Endodermal cell (in vitro differentiated cells): ENCODE results near the gene TEDDM1. TPM values are rescaled to one million over a fixed set of nuclear protein-coding genes. Genes with fewer than 3 reads are reported as not detected.

Source experiments
- DNase-seq: peaks from one replicate; pipeline ENCODE4 v3.0.0-alpha.2; 2017
- H3K27ac ChIP-seq: 2 replicates; pipeline ENCODE4 v1.5.1; 2013; ENCODE audit warnings: mild to moderate bottlenecking, low read depth, low read length, moderate library complexity
- H3K27me3 ChIP-seq: 2 replicates; pipeline ENCODE4 v1.6.1; 2013; ENCODE audit warnings: mild to moderate bottlenecking, low read length, moderate library complexity; ENCODE audit not compliant: insufficient read depth, control insufficient read depth, poor library complexity, severe bottlenecking
- H3K36me3 ChIP-seq: 2 replicates; pipeline ENCODE4 v1.7.0; 2013; ENCODE audit warnings: mild to moderate bottlenecking, low read length, moderate library complexity; ENCODE audit not compliant: control insufficient read depth, insufficient read depth
- H3K4me1 ChIP-seq: one replicate; pipeline ENCODE4 v1.7.0; 2013; ENCODE audit warnings: low read length; ENCODE audit not compliant: control insufficient read depth, insufficient read depth
- H3K4me3 ChIP-seq: 2 replicates; pipeline ENCODE4 v1.5.1; 2013; ENCODE audit warnings: mild to moderate bottlenecking, low read length, moderate library complexity
- H3K9ac ChIP-seq: 2 replicates; pipeline ENCODE4 v1.6.1; 2013; ENCODE audit warnings: mild to moderate bottlenecking, low read length, moderate library complexity; ENCODE audit not compliant: poor library complexity, severe bottlenecking; ENCODE audit errors: extremely low read depth
- H3K9me3 ChIP-seq: 2 replicates; pipeline ENCODE4 v1.6.1; 2013; ENCODE audit warnings: mild to moderate bottlenecking, low read length, moderate library complexity; ENCODE audit not compliant: control insufficient read depth
- H3K27ac Mint-ChIP-seq: 2 replicates; pipeline ENCODE4 v1.8.0; 2020; ENCODE audit warnings: mixed read lengths
- H3K27me3 Mint-ChIP-seq: 2 replicates; pipeline ENCODE4 v1.8.0; 2021; ENCODE audit warnings: mild to moderate bottlenecking, mixed read lengths; ENCODE audit not compliant: insufficient read depth
- H3K36me3 Mint-ChIP-seq: 2 replicates; pipeline ENCODE4 v1.8.0; 2020; ENCODE audit warnings: low read depth, mixed read lengths
- H3K4me1 Mint-ChIP-seq: 2 replicates; pipeline ENCODE4 v1.8.0; 2020; ENCODE audit warnings: mixed read lengths
- H3K4me3 Mint-ChIP-seq: 2 replicates; pipeline ENCODE4 v1.8.0; 2020; ENCODE audit warnings: mild to moderate bottlenecking, moderate library complexity, mixed read lengths
- H3K9me3 Mint-ChIP-seq: 2 replicates; pipeline ENCODE4 v1.8.0; 2020; ENCODE audit warnings: mild to moderate bottlenecking, mixed read lengths
- WGBS, 2 experiments: methylation state at CpG; one replicate each; pipeline versions ENCODE4 v1.1.5 to v1.1.7; 2013; ENCODE audit warnings: missing lambda C conversion rate in 2 of 2, mixed read lengths in 1 of 2; ENCODE audit not compliant: insufficient coverage in 1 of 2, insufficient read length in 1 of 2; 5-methylcytosine and 5-hydroxymethylcytosine counted together
- total RNA-seq, 2 donors: library from RNA; stranded (reverse); fragmentation: NEBNext Ultra II Directional in 1 of 2; extraction: Animal tissue kit (Norgen Biotek cat#: 25700) in 1 of 2; gene quantifications; 2 replicates in 1 of 2; 3 replicates in 1 of 2; pipeline ENCODE4 v1.2.1, GENCODE V29; 2021
- TF ChIP-seq, protein P1 (sequence below): fragments of 200-600 bp; sonication (generic); conservative IDR thresholded peaks from 2 replicates; pipeline ENCODE4 v1.5.0; 2021; ENCODE audit warnings: antibody characterized with exemption, mild to moderate bottlenecking

TEDDM1 gene
- total RNA-seq, 2 donors from 2014 or later: not detected

DNA sequence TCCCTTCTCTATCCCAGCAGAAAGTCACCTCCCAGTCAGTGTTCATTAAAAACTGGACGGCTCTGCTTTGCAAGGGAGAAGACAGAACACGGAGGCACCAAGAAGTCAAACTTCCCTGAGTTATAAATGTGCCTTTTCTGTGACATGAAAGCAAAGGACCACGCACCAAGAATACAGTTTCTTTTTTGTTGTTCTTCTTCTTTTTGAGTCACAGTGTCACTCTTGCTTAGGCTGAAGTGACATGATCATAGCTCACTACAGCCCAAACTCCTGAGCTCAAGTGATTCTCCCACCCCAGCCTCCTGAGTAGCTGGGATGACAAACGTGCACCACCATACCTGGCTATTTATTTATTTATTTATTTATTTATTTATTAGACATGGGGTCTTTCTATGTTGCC lies 31.6 kb downstream of the TEDDM1 start:
- Mint-ChIP-seq H3K4me3 (no peak overlapping the region), H3K4me1 (no peaks in the 10 kb centered on the region)
- WGBS, 2 experiments: 86 to 90% methylated on average over 3 of the region's 4 CpGs

DNA sequence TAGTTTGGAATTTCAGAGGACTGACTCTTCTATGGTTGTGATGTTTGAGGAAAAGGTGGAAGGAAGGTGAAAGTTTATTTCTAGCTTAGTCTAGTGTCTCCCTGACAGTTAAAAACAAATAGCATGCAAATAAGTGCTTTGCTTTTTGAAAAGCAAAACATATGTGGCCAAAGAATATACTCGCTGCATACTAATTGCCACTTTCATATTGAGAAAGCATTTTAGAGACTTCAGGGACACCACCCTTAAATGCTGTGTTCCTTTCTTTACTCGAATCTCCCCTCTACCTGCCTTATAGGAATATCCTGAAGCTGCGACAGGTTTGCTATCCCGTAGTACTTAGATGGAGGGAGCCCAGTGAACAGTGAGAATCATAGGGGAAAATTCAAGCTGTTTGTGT lies 32.1 kb downstream of the TEDDM1 start:
- no peaks in the 10 kb centered on the region for H3K36me3 Mint-ChIP-seq
- Histone ChIP-seq H3K9ac (no peak overlapping the region), H3K27ac (no peak overlapping the region), H3K9me3 (no peaks in the 10 kb centered on the region), H3K4me3 (no peak overlapping the region), H3K36me3 (no peaks in the 10 kb centered on the region), H3K4me1 (no peaks in the 10 kb centered on the region), H3K27me3 (no peaks in the 10 kb centered on the region)
- H3K4me1 Mint-ChIP-seq: no peaks in the 10 kb centered on the region
- TF ChIP-seq, protein P1, sequence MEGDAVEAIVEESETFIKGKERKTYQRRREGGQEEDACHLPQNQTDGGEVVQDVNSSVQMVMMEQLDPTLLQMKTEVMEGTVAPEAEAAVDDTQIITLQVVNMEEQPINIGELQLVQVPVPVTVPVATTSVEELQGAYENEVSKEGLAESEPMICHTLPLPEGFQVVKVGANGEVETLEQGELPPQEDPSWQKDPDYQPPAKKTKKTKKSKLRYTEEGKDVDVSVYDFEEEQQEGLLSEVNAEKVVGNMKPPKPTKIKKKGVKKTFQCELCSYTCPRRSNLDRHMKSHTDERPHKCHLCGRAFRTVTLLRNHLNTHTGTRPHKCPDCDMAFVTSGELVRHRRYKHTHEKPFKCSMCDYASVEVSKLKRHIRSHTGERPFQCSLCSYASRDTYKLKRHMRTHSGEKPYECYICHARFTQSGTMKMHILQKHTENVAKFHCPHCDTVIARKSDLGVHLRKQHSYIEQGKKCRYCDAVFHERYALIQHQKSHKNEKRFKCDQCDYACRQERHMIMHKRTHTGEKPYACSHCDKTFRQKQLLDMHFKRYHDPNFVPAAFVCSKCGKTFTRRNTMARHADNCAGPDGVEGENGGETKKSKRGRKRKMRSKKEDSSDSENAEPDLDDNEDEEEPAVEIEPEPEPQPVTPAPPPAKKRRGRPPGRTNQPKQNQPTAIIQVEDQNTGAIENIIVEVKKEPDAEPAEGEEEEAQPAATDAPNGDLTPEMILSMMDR: no peak
- WGBS, 2 experiments: 87 to 100% methylated on average over 1 to 4 of the region's 4 CpGs
- H3K27me3 Mint-ChIP-seq: no peaks in the 10 kb centered on the region
- no peak for DNase-seq
- H3K27ac Mint-ChIP-seq: no peak overlapping the region
- H3K9me3 Mint-ChIP-seq: no peaks in the 10 kb centered on the region
- no peak overlapping the region for H3K4me3 Mint-ChIP-seq

More for the DNA sequence above, 31.6 kb downstream of the TEDDM1 start:
- no peak for DNase-seq
- no peaks in the 10 kb centered on the region for H3K27me3 ChIP-seq
- no peak overlapping the region for H3K27ac Mint-ChIP-seq
- no peaks in the 10 kb centered on the region for H3K36me3 Mint-ChIP-seq
- no peaks in the 10 kb centered on the region for H3K4me1 ChIP-seq
- no peaks in the 10 kb centered on the region for H3K9me3 ChIP-seq
- no peak overlapping the region for H3K4me3 ChIP-seq
- H3K9ac ChIP-seq: no peak overlapping the region
- TF ChIP-seq, protein P1: no peak
- H3K9me3 Mint-ChIP-seq: no peaks in the 10 kb centered on the region
- no peak overlapping the region for H3K27ac ChIP-seq
- no peaks in the 10 kb centered on the region for H3K36me3 ChIP-seq
- H3K27me3 Mint-ChIP-seq: no peaks in the 10 kb centered on the region

DNA sequence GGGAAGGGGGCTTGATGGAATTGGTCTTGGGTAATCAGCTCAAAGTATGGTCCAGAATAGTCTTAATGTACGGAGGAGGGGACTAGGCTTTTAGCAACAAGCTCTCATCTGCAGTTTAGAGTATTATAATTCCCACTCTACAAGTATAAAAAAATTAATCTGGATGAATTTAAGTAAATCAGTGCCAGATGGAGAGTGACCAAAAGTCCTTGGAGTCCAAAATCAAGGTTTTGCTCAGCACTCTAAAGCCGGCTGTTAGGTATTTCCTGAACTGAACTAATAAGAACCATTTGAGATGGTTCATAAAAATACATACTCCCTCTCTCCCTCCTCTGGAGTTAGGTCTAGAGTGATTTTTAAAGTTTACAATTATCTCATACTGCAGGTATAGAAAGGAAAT lies 32.5 kb downstream of the TEDDM1 start:
- Histone ChIP-seq H3K9ac (no peak overlapping the region), H3K4me1 (no peaks in the 10 kb centered on the region), H3K4me3 (no peak overlapping the region), H3K27me3 (no peaks in the 10 kb centered on the region), H3K9me3 (no peaks in the 10 kb centered on the region), H3K36me3 (no peaks in the 10 kb centered on the region), H3K27ac (no peak overlapping the region)
- H3K4me1 Mint-ChIP-seq: peaks cover 2% of the 10 kb centered on the region
- no peaks in the 10 kb centered on the region for H3K9me3 Mint-ChIP-seq
- H3K27ac Mint-ChIP-seq: no peak overlapping the region
- TF ChIP-seq, protein P1: no peak
- DNase-seq: no peak
- no peaks in the 10 kb centered on the region for H3K27me3 Mint-ChIP-seq
- 80 to 100% methylated on average over 1 to 2 of the region's 2 CpGs for WGBS, 2 experiments
- no peaks in the 10 kb centered on the region for H3K36me3 Mint-ChIP-seq
- no peak overlapping the region for H3K4me3 Mint-ChIP-seq
